ENCODE measurements around the gene AGPAT4.

DNA sequence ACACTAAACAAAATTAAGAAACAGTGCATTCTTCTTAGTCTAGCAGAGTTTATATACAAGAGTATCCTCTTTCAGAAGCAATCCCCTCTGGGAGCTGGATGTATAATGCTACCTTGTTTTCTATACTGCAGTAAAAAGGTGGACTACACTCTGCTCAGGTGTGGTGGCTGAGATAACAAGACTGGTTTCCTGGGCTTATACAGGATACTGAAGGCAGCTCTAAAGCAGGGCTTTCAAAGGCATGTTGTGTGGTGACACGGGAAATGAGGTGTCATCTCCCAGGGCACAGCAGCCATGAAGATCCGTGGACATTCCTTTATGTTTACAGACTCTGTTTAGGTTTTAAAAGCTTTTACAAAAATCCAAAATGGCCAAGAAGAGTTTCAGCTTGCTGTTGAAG is 145.6 kb downstream of the AGPAT4 start:
- TF ChIP-seq RNF2 (conservative IDR thresholded peaks at IDR 0.05; ENCODE audit: low read depth), result no peak
- TF ChIP-seq, protein P1, sequence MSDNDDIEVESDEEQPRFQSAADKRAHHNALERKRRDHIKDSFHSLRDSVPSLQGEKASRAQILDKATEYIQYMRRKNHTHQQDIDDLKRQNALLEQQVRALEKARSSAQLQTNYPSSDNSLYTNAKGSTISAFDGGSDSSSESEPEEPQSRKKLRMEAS (IDR thresholded peaks at IDR 0.05), result no peak

Measured in HepG2 (cell line).